ENCODE results near the gene GPR137B. TPM values are rescaled to one million over a fixed set of nuclear protein-coding genes. Genes with fewer than 3 reads are reported as not detected.
A peak's percentile ranks its signal among the peaks of the same experiment; 100 is the strongest.

GPR137B gene
- total and polyA plus RNA-seq, 2 of the 13 experiments (the other 11 are each of a cell fraction or from before 2014, with no cell fraction given): 0.31 to 0.41 TPM

GRCh38 chr1:236253119-236253518 is 110.8 kb downstream of the GPR137B start:
- peaks cover 9% of the 10 kb centered on the region; the same call in 1 of the 2 replicates for H3K9me3 ChIP-seq (ENCODE audit: low read length)
- H3K9ac ChIP-seq (ENCODE audit: insufficient read depth, low read depth, low read length): no peak overlapping the region
- in situ Hi-C loops (cut with HindIII; ENCODE audit: extremely low pct_ligation_motif_present, low pct_unique_long_range_greater_than_20kb) (no loop called here), intact Hi-C loops (cut with micrococcal nuclease; ENCODE audit: unreplicated experiment) (no loop called here)
- H3K4me3 ChIP-seq (replicated peaks in 1 of 3; ENCODE audit: insufficient read depth in 1 of 3, low read depth in 2 of 3, low read length in 3 of 3): no peak overlapping the region
- H3K4me2 ChIP-seq (ENCODE audit: low read depth, low read length): no peak overlapping the region
- no peaks in the 10 kb centered on the region for H3K4me1 ChIP-seq (ENCODE audit: insufficient read depth, low read length)
- TF ChIP-seq RXRA (CRISPR knock-in tag; IDR thresholded peaks at IDR 0.05) (no peak), MAFK (conservative IDR thresholded peaks at IDR 0.05 in 1 of 2, IDR thresholded peaks at IDR 0.05 in 1 of 2; ENCODE audit: low read length in 2 of 2) (peak; percentile 90 to 95), MAFF (IDR thresholded peaks at IDR 0.05; ENCODE audit: low read depth, low read length) (peak; percentile 92)
- no TSS peak for BruUV-seq (replicated peaks)
- WGBS (ENCODE audit: low lambda C conversion rate): 43% methylated on average over 1 of the region's 1 CpG
- H3K27me3 ChIP-seq (ENCODE audit: control insufficient read depth in 1 of 2, insufficient read depth in 2 of 2, low read length in 2 of 2): no peaks in the 10 kb centered on the region
- CTCF ChIA-PET (ENCODE audit: low intra/inter-chr PET ratio, low total read pairs): no interaction called here
- no peak for FAIRE-seq
- no peaks in the 10 kb centered on the region for H3K79me2 ChIP-seq (ENCODE audit: insufficient read depth, low read length)
- no peak overlapping the region for H2AFZ ChIP-seq (ENCODE audit: low read length)
- no peaks in the 10 kb centered on the region for H3K36me3 ChIP-seq (replicated peaks in 1 of 2; ENCODE audit: control insufficient read depth in 1 of 2, insufficient read depth in 2 of 2, low read length in 2 of 2)
- no peak overlapping the region for H3K27ac ChIP-seq (ENCODE audit: extremely low read length, insufficient read depth, low read length)
- DNase-seq (ENCODE audit: low spot score): no peak
- POLR2A ChIA-PET: no interaction called here
- no peak for ATAC-seq
- no peaks in the 10 kb centered on the region for H4K20me1 ChIP-seq (ENCODE audit: insufficient read depth, low read length)

- no peak for ATAC-seq
- BruUV-seq (replicated peaks): no TSS peak
Observed at GRCh38 chr1:236253918-236254637, 111.7 kb downstream of the GPR137B start.

More at GRCh38 chr1:236253918-236254637, 111.7 kb downstream of the GPR137B start:
- Histone ChIP-seq H3K27ac (ENCODE audit: extremely low read length, insufficient read depth, low read length) (no peak overlapping the region), H3K9ac (ENCODE audit: insufficient read depth, low read depth, low read length) (no peak overlapping the region), H4K20me1 (ENCODE audit: insufficient read depth, low read length) (no peaks in the 10 kb centered on the region), H3K79me2 (ENCODE audit: insufficient read depth, low read length) (no peaks in the 10 kb centered on the region), H2AFZ (ENCODE audit: low read length) (no peak overlapping the region), H3K4me2 (ENCODE audit: low read depth, low read length) (no peak overlapping the region), H3K36me3 (replicated peaks in 1 of 2; ENCODE audit: control insufficient read depth in 1 of 2, insufficient read depth in 2 of 2, low read length in 2 of 2) (no peaks in the 10 kb centered on the region), H3K4me1 (ENCODE audit: insufficient read depth, low read length) (no peaks in the 10 kb centered on the region), H3K9me3 (ENCODE audit: low read length) (peaks cover 14% of the 10 kb centered on the region), H3K27me3 (ENCODE audit: control insufficient read depth in 1 of 2, insufficient read depth in 2 of 2, low read length in 2 of 2) (no peaks in the 10 kb centered on the region), H3K4me3 (replicated peaks in 1 of 3; ENCODE audit: insufficient read depth in 1 of 3, low read depth in 2 of 3, low read length in 3 of 3) (no peak overlapping the region)
- DNase-seq (ENCODE audit: low spot score) (no peak), FAIRE-seq (no peak)
- intact Hi-C loops (cut with micrococcal nuclease; ENCODE audit: unreplicated experiment): no loop called here
- in situ Hi-C loops (cut with HindIII; ENCODE audit: extremely low pct_ligation_motif_present, low pct_unique_long_range_greater_than_20kb): no loop called here
- POLR2A ChIA-PET: no interaction called here
- CTCF ChIA-PET (ENCODE audit: low intra/inter-chr PET ratio, low total read pairs): no interaction called here
- no peak for TF ChIP-seq KDM6A (CRISPR knock-in tag; IDR thresholded peaks at IDR 0.05; ENCODE audit: low read depth)
- no peak for TF ChIP-seq TFDP2 (CRISPR knock-in tag; IDR thresholded peaks at IDR 0.05)
- WGBS (ENCODE audit: low lambda C conversion rate): 83% methylated on average over 4 of the region's 4 CpGs

Measured in HepG2 (cell line).